Activated CD8-positive, alpha-beta memory T cell treated with anti-CD3 and anti-CD28 coated beads, Interleukin-2, amount 50 U/mL, for 4 hours (primary cell): ENCODE measurements around the gene UCKL1.
A peak's percentile ranks its signal among the peaks of the same experiment; 100 is the strongest.
"Not testable (repeated sequence)": the region's sequence is repeated elsewhere in the genome, so short reads cannot be mapped to it uniquely, and the experiment has no call there.

Experiments used
- DNase-seq: peaks from one replicate; pipeline ENCODE4 v3.0.0-alpha.2; 2020

The UCKL1 gene

GRCh38 chr20:63955827-63956663, at the start of gene UCKL1:
TSS of gene UCKL1 (minus strand) at chr20:63956416. CDS start at chr20:63956372, 44 bp downstream.
- peak; percentile 89 for DNase-seq

- no peak for DNase-seq
Observed at GRCh38 chr20:64005394-64005793, 49.2 kb upstream of the UCKL1 start.

- no peak for DNase-seq
Observed at GRCh38 chr20:64003960-64004725, 47.9 kb upstream of the UCKL1 start.

- DNase-seq, result no peak
Observed at GRCh38 chr20:64001607-64002011, 45.4 kb upstream of the UCKL1 start.

- no peak for DNase-seq
Observed at GRCh38 chr20:64000906-64001305, 44.7 kb upstream of the UCKL1 start.

- no peak for DNase-seq
Observed at GRCh38 chr20:63982937-63983336, 26.7 kb upstream of the UCKL1 start.

- peak; percentile 95 for DNase-seq
Observed at GRCh38 chr20:63980806-63981728, 24.9 kb upstream of the UCKL1 start, which contains the start of gene PRPF6. TSS of gene PRPF6 (plus strand) at chr20:63981132. CDS start at chr20:63981246, 114 bp downstream.

GRCh38 chr20:63980317-63980805, 24.1 kb upstream of the UCKL1 start:
- DNase-seq, result no peak

GRCh38 chr20:63979557-63980316, 23.5 kb upstream of the UCKL1 start, which contains the start of gene SAMD10:
TSS of gene SAMD10 (minus strand) at chr20:63979642. CDS start at chr20:63979467, 175 bp downstream.
- peak; percentile 82 for DNase-seq

GRCh38 chr20:63979229-63979556, 23.0 kb upstream of the UCKL1 start:
- no peak for DNase-seq

- DNase-seq, result no peak
Observed at GRCh38 chr20:63978319-63979228, 22.4 kb upstream of the UCKL1 start.

- peak; percentile 60 for DNase-seq
Observed at GRCh38 chr20:63977739-63978276, 21.6 kb upstream of the UCKL1 start.

GRCh38 chr20:63976980-63977738, 20.9 kb upstream of the UCKL1 start:
- DNase-seq, result no peak

GRCh38 chr20:63976511-63976910, 20.3 kb upstream of the UCKL1 start:
- not testable (repeated sequence) for DNase-seq

- DNase-seq, result no peak
Observed at GRCh38 chr20:63974402-63975200, 18.4 kb upstream of the UCKL1 start.

- DNase-seq, result peak; percentile 84
Observed at GRCh38 chr20:63973636-63974401, 17.6 kb upstream of the UCKL1 start.

- no peak for DNase-seq
Observed at GRCh38 chr20:63973160-63973479, 16.9 kb upstream of the UCKL1 start.
